GM12864 (cell line): Measurements from ENCODE around the gene TNFAIP2.

Experiments
- DNase-seq: peaks from one replicate; pipeline ENCODE4 v3.0.0-alpha.2; 2011; ENCODE audit warnings: low read depth
- H3K4me3 ChIP-seq: 2 replicates; pipeline ENCODE4 v1.5.1; 2011; ENCODE audit warnings: mild to moderate bottlenecking, low read depth, low read length, control low read depth
- TF ChIP-seq, protein P1 (sequence below): IDR thresholded peaks from 2 replicates; pipeline ENCODE4 v1.5.1; 2011; ENCODE audit warnings: low read depth, mild to moderate bottlenecking, moderate library complexity, low read length, control low read depth, inconsistent platforms; ENCODE audit errors: missing control alignments

The TNFAIP2 gene

DNA sequence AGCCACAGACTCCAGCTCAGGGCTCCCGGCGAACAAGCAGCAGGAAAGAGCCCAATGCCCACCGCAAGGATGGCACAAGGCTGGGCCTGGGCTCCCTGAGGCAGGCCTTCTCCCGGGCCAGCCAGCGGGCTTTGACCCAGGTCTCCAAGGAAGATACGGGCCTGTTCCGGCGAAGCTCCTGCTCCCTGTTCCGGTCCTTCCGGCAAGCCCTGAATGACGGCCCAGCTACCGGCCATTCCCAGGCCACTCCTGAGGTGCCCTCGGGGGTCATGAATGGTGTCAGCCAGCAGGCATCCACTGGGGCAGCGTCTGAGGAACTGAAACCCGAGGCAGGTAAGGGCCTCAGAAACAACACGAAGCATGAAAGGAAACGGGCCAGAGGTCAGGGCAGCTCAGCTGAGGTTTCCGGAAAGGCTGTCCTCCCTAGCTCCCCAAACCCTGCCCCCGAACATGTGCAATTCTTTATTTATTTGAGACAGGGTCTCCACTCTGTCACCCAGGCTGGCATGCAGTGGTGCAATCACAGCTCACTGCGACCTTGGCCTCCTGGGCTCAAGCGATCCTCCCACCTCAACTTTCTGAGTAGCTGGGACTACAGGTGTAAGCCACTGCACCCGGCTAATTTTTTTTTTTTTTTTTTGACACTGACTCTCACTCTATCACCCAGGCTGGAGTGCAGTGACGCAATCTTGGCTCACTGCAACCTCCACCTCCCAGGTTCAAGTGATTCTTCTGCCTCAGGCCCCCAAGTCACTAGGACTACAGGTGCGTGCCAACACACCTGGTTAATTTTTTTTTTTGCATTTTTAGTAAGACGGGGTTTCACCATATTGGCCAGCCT is 22.8 kb upstream of the TNFAIP2 start:
- no peak overlapping the region for H3K4me3 ChIP-seq
- DNase-seq, result peak; percentile 43
- TF ChIP-seq, protein P1, sequence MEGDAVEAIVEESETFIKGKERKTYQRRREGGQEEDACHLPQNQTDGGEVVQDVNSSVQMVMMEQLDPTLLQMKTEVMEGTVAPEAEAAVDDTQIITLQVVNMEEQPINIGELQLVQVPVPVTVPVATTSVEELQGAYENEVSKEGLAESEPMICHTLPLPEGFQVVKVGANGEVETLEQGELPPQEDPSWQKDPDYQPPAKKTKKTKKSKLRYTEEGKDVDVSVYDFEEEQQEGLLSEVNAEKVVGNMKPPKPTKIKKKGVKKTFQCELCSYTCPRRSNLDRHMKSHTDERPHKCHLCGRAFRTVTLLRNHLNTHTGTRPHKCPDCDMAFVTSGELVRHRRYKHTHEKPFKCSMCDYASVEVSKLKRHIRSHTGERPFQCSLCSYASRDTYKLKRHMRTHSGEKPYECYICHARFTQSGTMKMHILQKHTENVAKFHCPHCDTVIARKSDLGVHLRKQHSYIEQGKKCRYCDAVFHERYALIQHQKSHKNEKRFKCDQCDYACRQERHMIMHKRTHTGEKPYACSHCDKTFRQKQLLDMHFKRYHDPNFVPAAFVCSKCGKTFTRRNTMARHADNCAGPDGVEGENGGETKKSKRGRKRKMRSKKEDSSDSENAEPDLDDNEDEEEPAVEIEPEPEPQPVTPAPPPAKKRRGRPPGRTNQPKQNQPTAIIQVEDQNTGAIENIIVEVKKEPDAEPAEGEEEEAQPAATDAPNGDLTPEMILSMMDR, result no peak

DNA sequence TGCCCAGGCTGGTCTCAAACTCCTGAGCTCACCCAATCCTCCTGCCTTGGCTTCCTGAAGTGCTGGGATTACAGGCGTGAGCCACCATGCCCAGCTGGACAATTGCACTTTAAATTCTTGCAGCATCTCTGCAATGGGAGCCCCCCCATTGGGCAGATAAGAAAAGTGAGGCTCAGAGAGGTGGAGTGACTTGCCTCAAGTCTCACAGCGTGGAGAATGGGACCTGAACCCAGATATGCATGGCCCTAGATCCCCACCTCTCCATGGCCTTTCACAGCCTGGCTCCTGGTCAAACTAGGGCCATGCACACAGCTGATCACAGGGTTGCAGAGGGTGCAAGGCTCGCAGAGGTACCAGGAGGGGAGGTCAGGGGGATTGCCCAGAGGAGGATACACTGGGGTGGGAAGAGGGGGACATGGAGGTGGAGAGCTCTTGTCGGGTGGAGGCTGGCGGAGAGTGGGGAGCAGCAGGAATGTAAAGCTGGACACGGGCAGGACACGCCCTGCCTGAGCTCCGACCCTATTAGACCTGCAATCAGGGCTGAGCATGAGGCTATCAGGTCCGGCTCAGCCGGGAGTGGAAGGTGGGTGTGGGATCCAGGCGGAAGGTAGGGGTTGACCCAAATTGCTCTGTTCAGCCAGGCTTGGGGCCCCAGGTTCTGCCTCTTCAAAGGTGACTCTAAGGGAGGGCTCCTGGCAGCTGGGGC is 21.9 kb upstream of the TNFAIP2 start:
- no peak overlapping the region for H3K4me3 ChIP-seq
- DNase-seq, result no peak
- TF ChIP-seq, protein P1, result no peak

DNA sequence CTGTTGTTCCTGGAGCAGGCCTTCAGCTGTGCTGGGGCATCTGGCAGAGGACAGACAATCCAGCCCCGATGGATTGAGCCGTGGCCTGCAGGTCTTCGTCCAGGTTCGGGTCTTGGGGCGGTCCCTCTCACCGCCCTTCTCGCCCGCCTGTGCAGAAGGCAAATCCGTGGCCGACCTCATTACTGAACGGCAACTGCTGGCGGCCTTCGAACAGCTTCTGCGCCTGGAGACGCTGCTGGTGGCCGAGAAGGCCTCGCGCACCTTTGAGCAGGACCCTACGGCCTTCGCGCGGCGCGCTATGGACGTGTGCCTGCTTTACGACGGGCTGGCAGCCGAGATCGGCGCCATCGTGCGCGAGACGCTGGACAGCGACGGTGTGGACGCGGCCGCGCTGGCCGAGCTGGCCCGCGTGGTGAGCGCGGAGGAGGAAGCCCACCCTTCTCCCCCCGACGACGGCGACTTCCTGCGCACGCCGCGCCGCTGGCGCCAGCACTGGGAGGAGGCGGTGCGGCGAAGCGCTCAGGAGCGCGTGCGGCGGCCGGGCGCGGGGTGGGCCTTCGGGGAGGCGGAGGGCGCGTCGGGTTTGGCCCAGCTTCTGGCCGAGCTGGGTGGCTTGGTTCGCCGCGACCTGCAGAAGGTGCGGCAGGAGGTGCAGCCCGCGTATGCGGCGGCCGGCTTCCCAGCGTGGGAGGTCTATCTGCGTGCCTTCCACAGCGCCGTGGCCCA is 21.1 kb upstream of the TNFAIP2 start:
- no peak for DNase-seq
- H3K4me3 ChIP-seq, result no peak overlapping the region
- TF ChIP-seq, protein P1, result no peak

DNA sequence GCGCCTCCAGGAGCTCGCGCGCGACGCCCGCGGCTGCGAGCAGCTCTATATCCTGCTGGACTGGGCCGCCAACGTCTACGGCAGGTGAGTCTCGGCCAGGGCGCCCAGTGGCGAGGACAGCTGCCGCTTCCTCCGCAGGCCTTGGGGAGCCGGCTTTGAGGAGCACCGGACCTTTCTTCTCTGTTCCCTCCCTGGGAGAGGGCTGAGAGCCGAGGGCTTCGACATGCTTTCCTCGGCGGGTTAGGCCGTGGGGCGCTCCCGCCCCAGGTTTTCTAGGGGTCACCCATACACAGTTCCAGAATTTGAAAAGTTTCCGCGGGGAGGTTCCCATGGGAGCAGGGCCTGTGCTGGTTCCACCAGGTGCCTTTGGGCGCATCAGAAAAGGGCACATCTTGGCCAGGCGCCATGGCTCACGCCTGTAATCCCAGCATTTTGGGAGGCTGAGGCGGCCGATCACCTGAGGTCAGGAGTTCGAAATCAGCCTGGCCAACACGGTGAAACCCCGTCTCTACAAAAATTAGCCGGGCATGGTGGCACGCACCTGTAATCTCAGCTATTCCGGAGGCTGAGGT is 20.5 kb upstream of the TNFAIP2 start:
- no peak overlapping the region for H3K4me3 ChIP-seq
- DNase-seq, result no peak
- TF ChIP-seq, protein P1, result no peak

DNA sequence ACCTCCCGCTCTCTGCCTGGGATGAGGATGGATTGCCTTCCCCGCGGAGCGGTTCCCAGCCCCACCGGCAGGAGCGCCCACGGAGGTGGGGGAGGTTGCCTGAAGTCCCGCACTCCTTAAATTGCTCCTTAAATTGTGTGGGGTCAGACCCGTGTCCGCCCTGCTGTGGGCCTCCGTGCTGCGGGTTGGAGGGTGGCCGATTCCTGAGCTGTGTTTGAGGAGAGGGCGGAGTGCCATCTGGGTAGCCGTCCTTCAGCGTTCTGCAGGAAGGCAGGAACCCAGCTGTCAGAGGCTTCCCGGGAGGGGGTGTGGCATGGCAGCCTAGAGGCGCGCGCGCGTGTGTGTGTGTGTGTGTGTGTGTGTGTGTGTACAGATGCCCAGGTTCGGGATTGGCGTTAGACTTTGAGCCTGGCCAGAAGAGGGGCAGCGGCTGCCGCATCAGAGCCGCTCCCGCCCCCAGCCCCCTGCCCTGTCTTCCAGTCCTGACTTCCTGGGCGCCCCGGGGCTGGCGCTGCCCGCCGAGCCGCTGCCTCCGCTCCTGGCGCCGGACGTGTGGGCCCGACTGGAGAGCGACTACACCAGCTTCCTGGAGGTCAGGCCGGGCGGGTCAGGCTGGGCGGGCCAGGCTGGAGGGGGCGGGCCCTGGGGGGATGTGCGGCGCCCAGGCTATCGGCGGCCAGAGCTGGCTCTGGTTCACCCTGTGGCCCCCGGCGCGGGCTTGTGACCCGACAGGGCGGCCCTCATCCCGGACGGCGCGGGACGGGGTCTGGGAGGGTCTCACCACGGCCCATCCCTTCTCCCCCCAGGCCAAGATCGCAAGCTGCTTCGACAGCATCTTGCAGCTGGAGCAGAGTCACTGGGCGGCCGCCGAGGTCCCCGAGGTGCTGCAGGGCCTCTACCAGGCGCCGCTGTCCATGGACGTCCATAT is 19.5 kb upstream of the TNFAIP2 start:
- H3K4me3 ChIP-seq, result no peak overlapping the region

More for the DNA sequence above, 19.5 kb upstream of the TNFAIP2 start:
- no peak for DNase-seq
- TF ChIP-seq, protein P1, result peak; percentile 21
